ENCODE data around the gene CCDC71L.

The CCDC71L gene

DNA sequence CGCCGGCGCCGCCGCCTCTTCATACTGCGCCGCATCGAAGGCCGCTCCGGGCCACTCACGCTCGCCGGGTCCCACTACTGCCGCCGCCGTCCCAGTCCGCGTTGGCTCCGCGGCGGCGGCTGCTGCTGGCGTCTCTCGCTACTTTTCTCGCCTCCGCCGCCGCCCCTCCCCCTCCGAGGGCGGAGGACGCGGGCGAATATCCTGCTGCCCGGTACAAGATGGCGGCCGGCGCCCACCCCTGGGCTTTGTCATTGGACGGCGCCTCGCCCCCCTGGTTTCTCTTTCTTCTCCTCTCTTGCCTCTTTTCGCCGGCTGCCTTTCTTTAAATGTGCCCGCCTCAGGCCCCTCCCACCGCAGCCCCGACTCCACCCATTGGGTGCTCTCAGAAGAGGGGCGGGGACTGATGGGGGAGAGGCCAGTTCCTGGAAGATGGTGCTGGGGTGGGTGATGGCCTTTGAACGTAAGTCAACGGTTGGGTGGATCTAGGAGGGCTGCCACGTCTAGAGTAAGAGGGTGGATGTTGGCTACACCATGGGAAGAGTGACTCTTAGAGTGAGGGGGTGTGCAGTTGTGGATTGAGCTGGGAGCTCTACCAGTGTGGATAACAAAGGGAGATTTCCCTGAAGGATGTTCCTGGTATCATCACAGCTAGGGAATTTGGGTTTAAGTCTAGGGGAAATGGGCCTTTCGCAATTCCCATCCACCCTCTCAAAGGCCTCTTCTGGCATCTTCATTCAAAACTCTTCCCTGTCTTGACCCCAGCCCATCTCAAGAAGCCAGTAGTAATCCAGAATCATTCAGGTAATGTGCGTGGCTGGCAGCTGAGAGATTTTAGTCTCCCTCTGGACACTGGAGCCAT lies at the start of gene CCDC71L:
TSS of gene CCDC71L (minus strand) at position 297 of the 859 bp plus-strand sequence. CDS start at position 35, 262 bp downstream.
- TF ChIP-seq FOXM1 (IDR thresholded peaks at IDR 0.05; ENCODE audit: borderline replicate concordance, low read depth) (no peak), YY1 (IDR thresholded peaks at IDR 0.05; ENCODE audit: low read depth) (peak; percentile 91), CEBPB (IDR thresholded peaks at IDR 0.05) (no peak), TEAD4 (IDR thresholded peaks at IDR 0.05) (no peak), EP300 (IDR thresholded peaks at IDR 0.05; ENCODE audit: borderline replicate concordance) (peak; percentile 16; the same call in 1 of the 2 replicates), EGR1 (IDR thresholded peaks at IDR 0.05) (no peak), REST (IDR thresholded peaks at IDR 0.05; ENCODE audit: low read depth) (no peak), TCF12 (IDR thresholded peaks at IDR 0.05; ENCODE audit: low read depth) (no peak), ZBTB7A (IDR thresholded peaks at IDR 0.05; ENCODE audit: low read depth) (peak; percentile 52; the same call in 1 of the 2 replicates), CREB1 (IDR thresholded peaks at IDR 0.05; ENCODE audit: low read depth) (no peak), RAD21 (IDR thresholded peaks at IDR 0.05; ENCODE audit: low read depth) (no peak), NFIC (IDR thresholded peaks at IDR 0.05) (no peak), TAF1 (IDR thresholded peaks at IDR 0.05; ENCODE audit: low read depth) (peak; percentile 52; the same call in 1 of the 2 replicates)
- TF ChIP-seq, protein P1, sequence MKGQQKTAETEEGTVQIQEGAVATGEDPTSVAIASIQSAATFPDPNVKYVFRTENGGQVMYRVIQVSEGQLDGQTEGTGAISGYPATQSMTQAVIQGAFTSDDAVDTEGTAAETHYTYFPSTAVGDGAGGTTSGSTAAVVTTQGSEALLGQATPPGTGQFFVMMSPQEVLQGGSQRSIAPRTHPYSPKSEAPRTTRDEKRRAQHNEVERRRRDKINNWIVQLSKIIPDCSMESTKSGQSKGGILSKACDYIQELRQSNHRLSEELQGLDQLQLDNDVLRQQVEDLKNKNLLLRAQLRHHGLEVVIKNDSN (IDR thresholded peaks at IDR 0.05): no peak
- TF ChIP-seq, protein P2, sequence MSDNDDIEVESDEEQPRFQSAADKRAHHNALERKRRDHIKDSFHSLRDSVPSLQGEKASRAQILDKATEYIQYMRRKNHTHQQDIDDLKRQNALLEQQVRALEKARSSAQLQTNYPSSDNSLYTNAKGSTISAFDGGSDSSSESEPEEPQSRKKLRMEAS (IDR thresholded peaks at IDR 0.05): no peak

DNA sequence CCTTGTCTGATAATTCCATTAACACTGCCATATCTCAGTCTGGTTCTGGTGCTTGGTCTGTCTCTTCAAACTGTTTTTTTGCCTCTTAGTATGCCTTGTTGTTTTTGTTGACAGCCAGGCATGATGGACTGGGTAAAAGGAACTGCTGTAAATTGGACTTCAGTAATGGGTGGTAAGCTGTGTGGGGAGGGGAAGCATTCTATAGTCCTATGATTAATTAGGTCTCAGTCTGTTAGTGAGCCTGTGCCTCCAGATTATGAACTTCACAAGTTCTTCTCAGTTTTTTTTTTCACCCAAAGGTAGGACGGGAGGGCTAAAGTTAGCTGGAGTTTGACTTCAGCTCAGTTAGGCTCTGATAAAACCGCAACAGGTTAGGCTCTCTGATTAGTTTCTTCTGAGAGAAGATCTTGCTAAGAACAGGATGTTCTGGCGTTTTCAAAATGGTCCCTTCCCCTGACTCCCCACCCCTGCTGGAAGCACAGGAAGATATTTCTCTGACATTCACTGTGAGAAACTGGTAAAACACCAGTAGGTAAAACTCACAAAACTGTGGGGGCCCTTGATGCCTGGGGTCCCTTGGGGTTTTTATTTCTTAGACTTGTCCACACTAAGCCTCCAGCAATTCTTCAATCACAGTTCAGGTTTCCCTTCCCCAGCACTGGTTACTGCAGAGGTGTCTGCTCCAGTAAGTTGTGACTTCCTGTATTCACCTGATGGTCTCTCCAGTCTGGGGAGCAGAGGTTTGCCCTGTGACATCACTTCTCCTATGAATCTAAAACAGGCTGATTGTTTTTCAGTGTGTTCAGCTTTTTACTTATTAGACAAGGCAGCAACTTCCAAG lies 43.3 kb upstream of the CCDC71L start:
- no peak for TF ChIP-seq EP300 (IDR thresholded peaks at IDR 0.05; ENCODE audit: borderline replicate concordance)
- TF ChIP-seq RAD21 (IDR thresholded peaks at IDR 0.05; ENCODE audit: low read depth): no peak
- TF ChIP-seq TAF1 (IDR thresholded peaks at IDR 0.05; ENCODE audit: low read depth): no peak
- no peak for TF ChIP-seq ZBTB7A (IDR thresholded peaks at IDR 0.05; ENCODE audit: low read depth)

GRCh38 chr7:106693677-106694353 lies 32.9 kb upstream of the CCDC71L start:
- TF ChIP-seq, protein P1 (IDR thresholded peaks at IDR 0.05): no peak
- TF ChIP-seq TAF1 (IDR thresholded peaks at IDR 0.05; ENCODE audit: low read depth) (no peak), EGR1 (IDR thresholded peaks at IDR 0.05) (no peak), YY1 (IDR thresholded peaks at IDR 0.05; ENCODE audit: low read depth) (no peak), CREB1 (IDR thresholded peaks at IDR 0.05; ENCODE audit: low read depth) (no peak), EP300 (IDR thresholded peaks at IDR 0.05; ENCODE audit: borderline replicate concordance) (no peak), TCF12 (IDR thresholded peaks at IDR 0.05; ENCODE audit: low read depth) (no peak), FOXM1 (IDR thresholded peaks at IDR 0.05; ENCODE audit: borderline replicate concordance, low read depth) (no peak), REST (IDR thresholded peaks at IDR 0.05; ENCODE audit: low read depth) (no peak), RAD21 (IDR thresholded peaks at IDR 0.05; ENCODE audit: low read depth) (no peak), NFIC (IDR thresholded peaks at IDR 0.05) (no peak), TEAD4 (IDR thresholded peaks at IDR 0.05) (no peak), CEBPB (IDR thresholded peaks at IDR 0.05) (no peak)

- no peak for TF ChIP-seq NFIC (IDR thresholded peaks at IDR 0.05)
- no peak for TF ChIP-seq TCF12 (IDR thresholded peaks at IDR 0.05; ENCODE audit: low read depth)
- no peak for TF ChIP-seq ZBTB7A (IDR thresholded peaks at IDR 0.05; ENCODE audit: low read depth)
- TF ChIP-seq REST (IDR thresholded peaks at IDR 0.05; ENCODE audit: low read depth): no peak
- TF ChIP-seq, protein P2 (IDR thresholded peaks at IDR 0.05): no peak
- no peak for TF ChIP-seq YY1 (IDR thresholded peaks at IDR 0.05; ENCODE audit: low read depth)
- no peak for TF ChIP-seq EGR1 (IDR thresholded peaks at IDR 0.05)
- TF ChIP-seq TEAD4 (IDR thresholded peaks at IDR 0.05): no peak
- no peak for TF ChIP-seq RAD21 (IDR thresholded peaks at IDR 0.05; ENCODE audit: low read depth)
- TF ChIP-seq TAF1 (IDR thresholded peaks at IDR 0.05; ENCODE audit: low read depth): no peak
- TF ChIP-seq, protein P1 (IDR thresholded peaks at IDR 0.05): no peak
These were observed 31.6 kb upstream of the CCDC71L start for GRCh38 chr7:106692450-106693051.
